Fibroblast of skin of left quadriceps (primary cell): ENCODE measurements around the gene TCEAL8.
"Not testable (repeated sequence)": the region's sequence is repeated elsewhere in the genome, so short reads cannot be mapped to it uniquely, and the experiment has no call there.

ENCODE experiments used
- DNase-seq, 2 experiments: peaks; one replicate each; pipeline ENCODE4 v3.0.0-alpha.2; 2013; ENCODE audit warnings: low read depth in 2 of 2

Gene TCEAL8, protein sequence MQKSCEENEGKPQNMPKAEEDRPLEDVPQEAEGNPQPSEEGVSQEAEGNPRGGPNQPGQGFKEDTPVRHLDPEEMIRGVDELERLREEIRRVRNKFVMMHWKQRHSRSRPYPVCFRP

GRCh38 chrX:103254921-103255493 is at the start of gene TCEAL8:
Gene TCEAL8, minus strand, starts transcription at chrX:103255155. Its CDS starts 1,176 bp downstream, at chrX:103253979.
- DNase-seq: peak; percentile 34 to 38

- no peak for DNase-seq
Measured at GRCh38 chrX:103304705-103305104, 49.8 kb upstream of the TCEAL8 start.

DNA sequence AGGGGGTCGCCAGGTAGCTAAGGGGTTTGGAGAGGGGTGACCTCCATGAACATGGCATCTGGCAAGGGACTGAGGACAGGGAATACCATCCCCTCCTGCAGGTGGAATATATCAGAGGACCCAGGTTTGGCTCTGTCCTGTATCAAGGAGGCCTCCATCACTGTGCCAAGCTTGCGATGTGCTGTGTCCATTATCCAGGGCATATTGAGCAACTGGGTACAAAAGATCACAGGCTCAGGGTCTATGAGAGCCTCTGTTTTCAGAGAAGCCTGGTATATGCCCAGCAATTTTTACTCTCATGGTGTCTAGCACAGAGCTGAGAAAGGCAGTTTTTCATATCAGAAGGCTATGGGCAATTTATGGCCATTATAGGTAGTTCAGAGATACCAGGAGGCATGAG is 38.2 kb upstream of the TCEAL8 start:
- DNase-seq: no peak

DNA sequence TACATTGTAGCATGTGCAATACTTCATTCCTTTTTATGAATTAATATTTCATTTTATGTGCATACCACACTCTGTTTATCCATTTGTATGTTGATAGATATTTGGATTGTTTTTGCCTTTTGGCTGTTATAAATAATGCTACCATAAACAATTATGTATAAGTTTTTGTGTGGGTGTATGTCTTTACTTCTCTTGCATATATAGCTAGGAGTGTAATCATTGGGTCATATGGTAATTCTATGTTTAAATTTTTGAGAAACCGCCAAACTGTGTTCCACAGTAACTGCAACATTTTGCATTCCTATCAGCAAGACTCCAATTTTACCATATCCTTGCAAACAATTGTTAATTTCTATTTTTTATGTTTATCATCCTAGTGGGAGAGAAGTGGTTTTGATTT is 24.7 kb upstream of the TCEAL8 start:
- no peak for DNase-seq

- no peak for DNase-seq
Measured at GRCh38 chrX:103276581-103277002, 21.6 kb upstream of the TCEAL8 start, which contains the start of gene TCEAL5. Gene TCEAL5, minus strand, starts transcription at chrX:103276750. Its CDS starts 2,187 bp downstream, at chrX:103274563.

DNA sequence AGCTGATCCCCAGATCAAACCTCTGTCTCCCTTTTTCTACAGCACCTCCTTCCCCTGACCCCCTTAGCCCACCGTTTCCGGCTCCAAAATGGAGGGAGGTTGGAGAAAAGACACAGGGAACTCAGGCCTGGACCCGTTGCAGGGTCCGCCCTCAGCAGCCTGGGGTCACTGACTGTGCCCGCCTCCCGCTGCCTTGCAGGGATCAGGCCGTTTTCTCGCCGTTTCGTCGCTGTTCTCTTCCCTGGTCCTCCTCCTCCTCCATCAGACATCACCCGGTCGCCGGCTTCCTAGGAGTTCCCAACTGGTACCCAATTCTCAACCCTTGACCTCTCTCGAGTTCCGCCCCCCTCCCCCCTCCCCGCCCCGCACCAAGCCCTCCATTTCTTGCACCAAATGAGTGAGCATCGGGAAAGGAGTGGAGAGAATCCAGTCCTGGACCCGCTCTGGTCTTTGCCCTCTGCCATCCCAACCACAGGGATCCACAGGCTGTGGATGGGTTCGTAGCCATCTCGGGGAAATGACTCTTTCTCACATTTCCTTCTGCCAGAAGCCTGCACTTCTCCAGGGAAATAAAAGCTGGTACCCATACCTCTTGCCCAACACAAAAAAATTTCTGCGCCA is 21.1 kb upstream of the TCEAL8 start:
- no peak for DNase-seq

- DNase-seq: no peak
Measured at GRCh38 chrX:103274284-103274683, 19.3 kb upstream of the TCEAL8 start.

- DNase-seq: no peak
Measured at GRCh38 chrX:103258275-103258674, 3.3 kb upstream of the TCEAL8 start.

- DNase-seq: no peak
Measured at GRCh38 chrX:103256651-103257050, 1.7 kb upstream of the TCEAL8 start.

GRCh38 chrX:103254171-103254824 is 657 bp downstream of the TCEAL8 start:
- peak in 1 of 2 experiments; percentile 1 for DNase-seq

- no peak for DNase-seq
Measured at GRCh38 chrX:103253608-103254007, 1.3 kb downstream of the TCEAL8 start.

DNA sequence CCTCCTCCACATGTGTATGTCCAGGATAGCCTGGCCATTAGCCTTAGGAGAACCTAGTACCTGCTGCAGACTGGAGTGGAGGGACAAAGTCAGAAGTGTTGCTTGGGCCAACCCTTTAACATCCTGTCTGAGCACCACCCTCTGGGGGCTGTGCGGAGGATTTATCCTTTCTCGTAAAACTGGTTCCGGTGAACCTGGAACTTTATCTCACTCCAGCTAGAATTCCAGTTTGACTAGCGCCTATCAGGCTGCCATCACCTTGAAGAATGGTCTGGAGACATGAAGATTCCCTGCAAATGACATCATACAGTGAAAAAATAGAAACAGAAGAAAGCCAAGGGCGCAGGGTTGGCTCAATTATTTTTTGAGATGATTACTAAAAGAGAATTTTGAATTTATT is 4.0 kb downstream of the TCEAL8 start:
- DNase-seq: no peak

DNA sequence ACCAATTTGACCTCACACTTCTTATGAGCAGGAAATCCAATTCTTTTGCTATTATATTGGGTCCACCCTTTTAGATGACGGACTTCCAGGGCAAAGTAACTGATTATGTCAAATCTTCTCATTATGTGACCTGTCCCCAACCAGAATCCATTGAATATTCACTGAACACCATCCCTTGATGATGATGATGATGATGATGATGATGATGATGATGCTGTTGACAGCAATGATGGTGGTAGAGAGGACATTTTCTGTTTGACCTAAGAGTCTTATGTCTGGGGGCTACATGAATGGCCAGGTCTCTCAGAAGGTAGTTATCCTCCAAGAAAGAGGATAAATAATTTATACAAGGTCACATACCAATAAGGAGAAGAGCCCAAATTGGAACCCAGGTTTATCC is 5.2 kb downstream of the TCEAL8 start:
- DNase-seq: no peak

- DNase-seq: no peak
Measured at GRCh38 chrX:103248553-103248952, 6.4 kb downstream of the TCEAL8 start.

- DNase-seq: no peak
Measured at GRCh38 chrX:103240155-103240554, 14.8 kb downstream of the TCEAL8 start.

DNA sequence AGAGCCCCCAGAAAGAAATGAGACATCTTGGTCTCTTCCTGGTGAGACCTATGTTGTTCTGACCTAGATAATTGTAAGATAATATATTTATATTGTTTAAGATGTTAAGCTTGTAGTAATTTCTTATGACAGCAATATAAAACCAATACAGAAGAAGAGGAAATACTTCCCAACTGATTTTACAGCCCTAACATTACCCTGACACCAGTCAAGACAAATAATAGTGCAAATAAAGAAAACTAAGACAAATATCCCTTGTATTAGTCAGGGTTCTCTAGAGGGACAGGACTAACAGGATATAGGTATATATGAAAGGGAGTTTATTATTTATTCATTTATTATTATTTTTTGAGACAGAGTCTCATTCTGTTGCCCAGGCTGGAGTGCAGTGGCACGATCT is 18.7 kb downstream of the TCEAL8 start:
- no peak for DNase-seq

DNA sequence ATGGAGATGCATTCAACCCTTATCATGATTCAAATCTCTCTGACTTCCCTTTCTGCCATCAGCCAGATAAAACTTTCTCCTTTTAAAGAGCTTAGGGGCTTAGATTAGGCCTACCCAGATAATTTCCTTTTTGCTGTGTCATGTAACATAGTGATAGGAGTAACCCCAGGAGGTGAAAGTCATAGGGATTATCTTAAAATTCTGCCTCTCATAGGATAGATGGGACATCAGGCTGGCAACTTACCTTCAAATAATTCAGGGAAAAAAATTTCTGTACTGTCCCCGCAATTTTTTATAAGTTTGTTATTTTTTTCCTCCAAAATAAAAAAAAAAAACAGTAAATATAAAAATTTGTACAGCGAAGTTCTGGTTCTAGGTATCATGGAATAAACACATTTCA is 19.3 kb downstream of the TCEAL8 start:
- DNase-seq: not testable (repeated sequence)

DNA sequence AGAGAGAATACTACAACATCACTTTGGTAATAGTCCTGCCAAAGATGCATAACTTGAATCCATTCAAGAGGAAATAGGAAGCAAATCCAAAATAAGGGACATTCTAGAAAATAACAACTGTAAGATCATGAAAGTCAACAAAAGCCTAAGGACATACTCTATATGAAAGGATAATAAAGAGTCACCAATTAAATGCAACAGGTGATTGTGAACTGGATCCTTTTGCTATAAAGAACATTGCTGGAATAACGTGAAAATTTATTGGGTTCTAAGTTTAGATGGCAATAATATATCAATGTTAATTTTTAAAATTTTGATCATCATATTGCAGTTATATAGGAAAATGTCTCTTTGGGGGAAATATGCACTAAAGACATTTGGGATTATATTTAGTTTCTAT is 20.1 kb downstream of the TCEAL8 start:
- no peak for DNase-seq

GRCh38 chrX:103233263-103233662 is 21.7 kb downstream of the TCEAL8 start:
- no peak for DNase-seq

DNA sequence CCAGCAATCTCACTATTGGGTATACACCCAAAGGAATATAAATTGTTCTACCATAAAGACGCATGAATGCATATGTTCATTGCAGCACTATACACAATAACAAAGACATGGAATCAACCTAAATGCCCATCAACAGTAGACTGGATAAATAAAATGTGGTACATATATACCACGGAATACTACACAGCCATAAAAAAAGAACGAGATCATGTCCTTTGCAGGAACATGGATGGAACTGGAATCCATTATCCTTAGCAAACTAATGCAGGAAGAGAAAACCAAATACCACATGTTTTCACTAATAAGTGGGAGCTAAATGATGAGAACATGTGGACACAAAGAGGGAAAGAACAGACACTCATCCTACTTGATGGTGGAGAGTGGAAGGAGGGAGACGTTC is 29.0 kb downstream of the TCEAL8 start:
- DNase-seq: not testable (repeated sequence)

DNA sequence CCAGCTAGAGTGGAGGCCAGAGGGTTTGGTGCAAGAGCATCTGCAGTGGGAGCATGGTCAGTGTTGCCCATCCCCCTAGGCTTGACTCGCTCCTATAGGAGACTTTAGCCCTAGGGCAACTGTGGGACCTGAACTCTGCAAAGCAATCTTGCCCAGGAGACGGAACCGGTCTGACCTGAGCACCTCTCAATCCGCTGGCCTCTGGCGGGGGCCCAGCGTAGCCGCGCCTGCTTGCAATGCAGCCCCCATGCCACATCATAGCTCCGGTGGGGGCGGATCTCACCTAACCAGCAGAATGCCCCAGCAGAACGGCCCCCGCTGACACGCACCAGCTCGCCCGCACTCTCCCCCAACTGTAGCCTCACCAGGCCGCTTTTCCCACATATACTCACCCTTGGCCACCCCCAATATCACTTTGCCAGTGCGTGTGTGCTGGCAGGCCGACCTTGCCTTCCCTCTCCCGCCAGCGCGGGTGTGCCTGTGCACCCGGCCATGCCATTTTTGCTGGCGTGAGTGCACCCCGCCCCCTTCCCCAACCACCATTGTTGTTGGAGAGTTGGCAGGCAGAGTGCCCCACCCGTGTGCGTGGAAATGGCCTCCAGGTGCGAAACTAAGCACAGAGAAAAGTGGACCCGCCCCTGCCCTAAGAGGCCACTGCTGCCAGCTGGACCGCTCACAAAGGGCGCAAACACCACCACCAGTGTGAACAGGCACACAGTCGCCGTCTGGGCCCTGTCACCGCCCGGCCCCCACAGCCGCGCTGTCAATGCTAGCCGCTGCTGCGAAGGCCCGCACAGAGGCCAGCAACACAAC is 34.2 kb downstream of the TCEAL8 start:
- no peak for DNase-seq

- peak in 1 of 2 experiments; percentile 4 for DNase-seq
Measured at GRCh38 chrX:103215425-103215991, 39.4 kb downstream of the TCEAL8 start.
